ENCODE data around the gene NCAPG2.

DNA sequence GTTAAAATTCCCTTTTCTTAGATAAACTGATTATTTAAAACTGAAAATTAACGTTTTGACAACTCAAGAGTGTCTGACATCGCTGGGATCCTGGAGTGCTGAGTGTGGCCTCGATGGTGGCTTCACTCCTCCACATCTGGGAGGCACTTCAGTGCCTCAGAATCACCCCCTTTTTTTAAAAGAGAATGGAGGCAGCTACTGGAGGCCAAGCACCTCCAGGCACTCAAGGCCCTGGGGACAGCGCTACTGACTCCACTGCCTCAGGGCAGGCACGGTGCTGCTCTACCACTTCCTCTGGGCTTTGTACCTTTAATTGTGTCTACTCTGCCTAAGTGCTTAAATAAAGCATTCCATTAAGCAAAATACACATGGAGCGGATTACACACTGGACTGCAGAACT lies 27.2 kb upstream of the NCAPG2 start:
- TF ChIP-seq CTCF (IDR thresholded peaks at IDR 0.05) (no peak), GABPB1 (CRISPR knock-in tag; IDR thresholded peaks at IDR 0.05) (no peak), ESRRA (CRISPR knock-in tag; IDR thresholded peaks at IDR 0.05; ENCODE audit: borderline replicate concordance) (no peak), NR3C1 (CRISPR knock-in tag; conservative IDR thresholded peaks at IDR 0.05; ENCODE audit: low read depth) (no peak), AR (CRISPR knock-in tag; IDR thresholded peaks at IDR 0.05) (no peak), ZNF138 (CRISPR knock-in tag; conservative IDR thresholded peaks at IDR 0.05) (no peak)
- TF ChIP-seq, protein P1, sequence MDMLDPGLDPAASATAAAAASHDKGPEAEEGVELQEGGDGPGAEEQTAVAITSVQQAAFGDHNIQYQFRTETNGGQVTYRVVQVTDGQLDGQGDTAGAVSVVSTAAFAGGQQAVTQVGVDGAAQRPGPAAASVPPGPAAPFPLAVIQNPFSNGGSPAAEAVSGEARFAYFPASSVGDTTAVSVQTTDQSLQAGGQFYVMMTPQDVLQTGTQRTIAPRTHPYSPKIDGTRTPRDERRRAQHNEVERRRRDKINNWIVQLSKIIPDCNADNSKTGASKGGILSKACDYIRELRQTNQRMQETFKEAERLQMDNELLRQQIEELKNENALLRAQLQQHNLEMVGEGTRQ (CRISPR knock-in tag; IDR thresholded peaks at IDR 0.05) = no peak
- TF ChIP-seq, protein P2, sequence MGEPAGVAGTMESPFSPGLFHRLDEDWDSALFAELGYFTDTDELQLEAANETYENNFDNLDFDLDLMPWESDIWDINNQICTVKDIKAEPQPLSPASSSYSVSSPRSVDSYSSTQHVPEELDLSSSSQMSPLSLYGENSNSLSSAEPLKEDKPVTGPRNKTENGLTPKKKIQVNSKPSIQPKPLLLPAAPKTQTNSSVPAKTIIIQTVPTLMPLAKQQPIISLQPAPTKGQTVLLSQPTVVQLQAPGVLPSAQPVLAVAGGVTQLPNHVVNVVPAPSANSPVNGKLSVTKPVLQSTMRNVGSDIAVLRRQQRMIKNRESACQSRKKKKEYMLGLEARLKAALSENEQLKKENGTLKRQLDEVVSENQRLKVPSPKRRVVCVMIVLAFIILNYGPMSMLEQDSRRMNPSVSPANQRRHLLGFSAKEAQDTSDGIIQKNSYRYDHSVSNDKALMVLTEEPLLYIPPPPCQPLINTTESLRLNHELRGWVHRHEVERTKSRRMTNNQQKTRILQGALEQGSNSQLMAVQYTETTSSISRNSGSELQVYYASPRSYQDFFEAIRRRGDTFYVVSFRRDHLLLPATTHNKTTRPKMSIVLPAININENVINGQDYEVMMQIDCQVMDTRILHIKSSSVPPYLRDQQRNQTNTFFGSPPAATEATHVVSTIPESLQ (CRISPR knock-in tag; IDR thresholded peaks at IDR 0.05) = no peak

Measured in WTC11 (cell line).